Measurements from ENCODE around the gene AKAP5. TPM values are rescaled to one million over a fixed set of nuclear protein-coding genes. Genes with fewer than 3 reads are reported as not detected.

AKAP5 gene
- total RNA-seq, 2 donors from 2014 or later: 8.1 to 18.1 TPM

DNA sequence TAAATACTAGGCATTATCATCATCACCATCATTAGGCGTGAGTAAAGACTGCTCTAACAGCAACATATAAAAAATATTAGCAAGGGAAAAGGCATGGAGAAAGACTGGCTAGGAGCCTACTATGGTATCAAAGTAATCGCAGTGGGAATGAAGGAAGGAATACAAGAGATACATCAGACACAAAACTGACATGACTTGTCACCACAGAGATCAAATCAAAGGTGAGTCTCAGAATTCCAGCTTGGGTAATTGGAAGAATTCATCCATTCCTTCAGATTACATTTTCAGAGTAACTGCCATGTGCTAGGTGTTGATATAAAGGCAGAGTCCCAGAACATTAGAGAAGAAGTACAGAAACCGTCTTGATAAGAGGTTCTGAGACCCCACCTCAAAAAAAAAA is 28.2 kb downstream of the AKAP5 start:
- Histone ChIP-seq H3K27ac (no peak overlapping the region), H3K4me3 (no peak overlapping the region), H3K4me1 (no peaks in the 10 kb centered on the region), H3K27me3 (no peaks in the 10 kb centered on the region), H3K9me3 (no peaks in the 10 kb centered on the region), H3K9ac (ENCODE audit: low read depth in 2 of 2, low read length in 2 of 2) (no peak overlapping the region), H3K36me3 (no peaks in the 10 kb centered on the region)
- intact Hi-C loops (cut with DNase I): no loop called here
- no peak for DNase-seq
- TF ChIP-seq, protein P1, sequence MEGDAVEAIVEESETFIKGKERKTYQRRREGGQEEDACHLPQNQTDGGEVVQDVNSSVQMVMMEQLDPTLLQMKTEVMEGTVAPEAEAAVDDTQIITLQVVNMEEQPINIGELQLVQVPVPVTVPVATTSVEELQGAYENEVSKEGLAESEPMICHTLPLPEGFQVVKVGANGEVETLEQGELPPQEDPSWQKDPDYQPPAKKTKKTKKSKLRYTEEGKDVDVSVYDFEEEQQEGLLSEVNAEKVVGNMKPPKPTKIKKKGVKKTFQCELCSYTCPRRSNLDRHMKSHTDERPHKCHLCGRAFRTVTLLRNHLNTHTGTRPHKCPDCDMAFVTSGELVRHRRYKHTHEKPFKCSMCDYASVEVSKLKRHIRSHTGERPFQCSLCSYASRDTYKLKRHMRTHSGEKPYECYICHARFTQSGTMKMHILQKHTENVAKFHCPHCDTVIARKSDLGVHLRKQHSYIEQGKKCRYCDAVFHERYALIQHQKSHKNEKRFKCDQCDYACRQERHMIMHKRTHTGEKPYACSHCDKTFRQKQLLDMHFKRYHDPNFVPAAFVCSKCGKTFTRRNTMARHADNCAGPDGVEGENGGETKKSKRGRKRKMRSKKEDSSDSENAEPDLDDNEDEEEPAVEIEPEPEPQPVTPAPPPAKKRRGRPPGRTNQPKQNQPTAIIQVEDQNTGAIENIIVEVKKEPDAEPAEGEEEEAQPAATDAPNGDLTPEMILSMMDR (IDR thresholded peaks at IDR 0.05): no peak

DNA sequence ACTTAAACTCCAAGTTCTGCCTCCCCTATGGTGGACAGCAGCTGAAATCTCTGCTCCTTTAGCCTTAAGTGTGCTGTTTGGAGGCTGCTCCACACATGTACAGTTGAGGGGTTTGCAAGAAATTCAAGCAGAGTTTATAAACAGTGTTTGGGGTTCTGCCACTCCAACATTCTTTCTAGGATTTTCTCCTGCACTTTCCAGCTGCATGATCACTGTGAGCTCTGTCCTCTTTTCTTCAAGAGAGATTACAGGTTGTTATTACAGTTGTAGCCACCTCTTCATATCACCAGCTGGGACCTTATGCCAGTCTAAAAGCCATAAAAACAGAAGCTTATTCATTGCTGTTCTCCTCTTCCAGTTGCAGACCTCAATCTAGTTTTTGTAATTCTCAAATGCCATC is 30.0 kb downstream of the AKAP5 start:
- intact Hi-C loops (cut with DNase I): no loop called here
- H3K4me1 ChIP-seq: no peaks in the 10 kb centered on the region
- H3K27ac ChIP-seq: no peak overlapping the region
- H3K4me3 ChIP-seq: no peak overlapping the region
- no peaks in the 10 kb centered on the region for H3K27me3 ChIP-seq
- H3K9me3 ChIP-seq: no peaks in the 10 kb centered on the region
- no peaks in the 10 kb centered on the region for H3K36me3 ChIP-seq
- no peak overlapping the region for H3K9ac ChIP-seq (ENCODE audit: low read depth in 2 of 2, low read length in 2 of 2)
- DNase-seq: no peak
- TF ChIP-seq, protein P1 (IDR thresholded peaks at IDR 0.05): no peak

DNA sequence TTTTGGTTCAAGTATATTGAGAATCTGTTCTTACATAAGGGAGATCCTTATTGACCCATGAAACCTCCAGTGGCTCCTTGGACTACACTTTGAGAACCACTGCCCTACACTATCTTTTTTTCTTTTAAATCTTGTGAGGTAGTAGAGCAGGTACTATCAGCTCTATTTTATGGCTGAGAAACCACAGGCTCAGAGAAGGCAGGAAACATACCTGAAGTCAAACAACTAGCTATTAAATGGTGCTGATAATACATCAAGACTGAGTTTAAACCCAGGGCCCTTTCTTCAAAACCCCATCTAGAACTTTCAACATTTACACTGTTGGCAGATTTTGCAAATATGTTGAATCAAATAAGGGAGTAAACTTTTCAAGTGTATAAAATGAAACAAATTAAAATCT is 31.5 kb downstream of the AKAP5 start:
- intact Hi-C loops (cut with DNase I): no loop called here
- no peak for DNase-seq

DNA sequence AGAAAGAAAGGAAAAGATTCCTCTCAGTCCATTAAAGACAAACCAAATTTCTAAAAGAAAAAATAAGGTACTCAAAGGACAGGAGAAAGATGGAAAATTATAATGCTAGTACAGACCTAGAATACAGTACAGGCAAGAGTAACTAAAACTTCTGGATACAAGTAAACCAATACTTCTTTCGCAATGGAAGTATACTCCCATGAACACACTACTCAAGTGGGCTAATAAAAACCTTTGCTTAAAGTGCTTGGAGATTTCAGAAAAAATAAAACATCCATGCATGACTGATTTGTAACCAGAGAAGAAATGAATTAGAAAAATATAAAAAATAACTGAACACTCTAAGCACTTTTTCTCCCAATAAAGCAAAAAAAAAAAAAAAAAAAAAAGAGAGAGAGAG is 34.8 kb downstream of the AKAP5 start:
- TF ChIP-seq, protein P1 (IDR thresholded peaks at IDR 0.05): no peak

More for the DNA sequence above, 31.5 kb downstream of the AKAP5 start:
- TF ChIP-seq, protein P1 (IDR thresholded peaks at IDR 0.05): no peak
- H3K9ac ChIP-seq (ENCODE audit: low read depth in 2 of 2, low read length in 2 of 2): no peak overlapping the region
- no peak overlapping the region for H3K27ac ChIP-seq
- H3K36me3 ChIP-seq: no peaks in the 10 kb centered on the region
- H3K27me3 ChIP-seq: no peaks in the 10 kb centered on the region
- peaks cover 9% of the 10 kb centered on the region for H3K4me1 ChIP-seq
- no peaks in the 10 kb centered on the region for H3K9me3 ChIP-seq
- H3K4me3 ChIP-seq: no peak overlapping the region

DNA sequence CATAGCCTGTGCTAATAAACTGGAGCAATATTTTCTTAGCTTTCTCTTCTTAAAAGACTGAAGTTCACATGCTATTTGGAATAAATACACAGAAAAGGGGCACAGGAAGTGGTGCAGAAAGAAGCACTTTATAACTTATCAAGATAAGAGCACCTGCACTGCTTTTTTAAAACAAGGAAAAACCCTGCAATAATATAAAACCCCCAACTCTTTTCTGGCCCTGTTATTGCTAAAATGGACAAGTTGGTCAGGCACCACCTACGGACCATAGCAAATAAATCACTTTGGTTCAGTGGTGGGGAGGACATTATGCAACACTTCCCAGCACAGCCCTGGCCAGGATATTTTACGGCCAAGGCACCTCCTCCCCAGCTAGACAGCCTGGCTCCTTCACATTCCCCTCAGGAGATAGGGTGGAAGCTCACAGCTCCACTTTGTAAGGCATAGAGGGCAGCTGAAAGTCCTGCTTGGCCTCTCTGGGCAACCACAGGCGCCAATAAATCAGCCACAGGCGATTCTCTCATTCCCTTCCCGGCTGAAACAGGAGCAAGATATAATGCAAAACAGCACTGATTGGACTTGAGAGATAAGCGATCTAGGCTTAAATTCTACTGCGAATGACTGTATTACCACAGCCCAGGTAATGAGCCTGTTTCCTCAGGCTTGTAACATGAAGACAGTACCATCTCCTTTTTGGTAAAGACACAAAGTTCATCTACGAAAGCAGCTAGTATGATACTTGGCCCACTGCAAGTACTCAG is 36.3 kb downstream of the AKAP5 start:
- Histone ChIP-seq H3K27me3 (no peaks in the 10 kb centered on the region), H3K27ac (peak overlapping the region; percentile 100), H3K4me1 (peaks cover 23% of the 10 kb centered on the region), H3K36me3 (no peaks in the 10 kb centered on the region), H3K9ac (ENCODE audit: low read depth in 2 of 2, low read length in 2 of 2) (peak overlapping the region; percentile 97 to 100), H3K9me3 (no peaks in the 10 kb centered on the region), H3K4me3 (peak overlapping the region; percentile 5)
- intact Hi-C loops (cut with DNase I): no loop called here
- TF ChIP-seq, protein P1 (IDR thresholded peaks at IDR 0.05): no peak
- DNase-seq: peak; percentile 72

More for the DNA sequence above, 34.8 kb downstream of the AKAP5 start:
- intact Hi-C loops (cut with DNase I): no loop called here
- Histone ChIP-seq H3K4me1 (peaks cover 16% of the 10 kb centered on the region), H3K9me3 (no peaks in the 10 kb centered on the region), H3K27me3 (no peaks in the 10 kb centered on the region), H3K27ac (no peak overlapping the region), H3K9ac (ENCODE audit: low read depth in 2 of 2, low read length in 2 of 2) (no peak overlapping the region), H3K36me3 (no peaks in the 10 kb centered on the region), H3K4me3 (no peak overlapping the region)
- no peak for DNase-seq

Data from colonic mucosa (tissue), 4 donors.